Naive thymus-derived CD4-positive, alpha-beta T cell (primary cell): ENCODE data around the gene FN3KRP. TPM values are rescaled to one million over a fixed set of nuclear protein-coding genes. Genes with fewer than 3 reads are reported as not detected.

Source experiments
- ATAC-seq: fragments of 150-1000 bp; cut with Tn5 transposase; 2 replicates; pipeline ENCODE4 v1.10.0; 2021; ENCODE audit warnings: mild to moderate bottlenecking, moderate library complexity
- CTCF ChIA-PET: fragments of 350-600 bp; sonication (Branson Sonifier 250); formaldehyde crosslinking; loops from one replicate; lab custom pipeline; 2021; ENCODE audit warnings: antibody characterized with exemption; lab: Charles Lee
- POLR2A ChIA-PET: fragments of 350-600 bp; sonication (Branson Sonifier 250); formaldehyde crosslinking; loops from one replicate; lab custom pipeline; 2021; ENCODE audit warnings: antibody characterized with exemption, inconsistent platforms; lab: Charles Lee
- DNase-seq, 9 donors: peaks; one replicate each; pipeline versions ENCODE4 v3.0.0 to v3.0.0-alpha.2; 2020 to 2022; ENCODE audit warnings: mixed read lengths in 1 of 9
- H3K27ac ChIP-seq: one replicate; pipeline ENCODE4 v1.7.0; 2013; ENCODE audit warnings: mild to moderate bottlenecking, low read depth, low read length, moderate library complexity
- H3K27me3 ChIP-seq, 2 donors: one replicate each; pipeline ENCODE4 v1.7.0; 2013; ENCODE audit warnings: low read length in 2 of 2, mild to moderate bottlenecking in 2 of 2, moderate library complexity in 2 of 2; ENCODE audit not compliant: control insufficient read depth in 2 of 2, insufficient read depth in 2 of 2
- H3K36me3 ChIP-seq, 3 experiments: 1 replicate in 2 of 3; 2 replicates in 1 of 3; pipeline ENCODE4 v1.7.0; 2013; ENCODE audit warnings: low read length in 3 of 3, mild to moderate bottlenecking in 3 of 3, moderate library complexity in 1 of 3; ENCODE audit not compliant: insufficient read depth in 3 of 3, control insufficient read depth in 2 of 3
- H3K4me1 ChIP-seq, 2 donors: one replicate each; pipeline ENCODE4 v1.7.0; 2013; ENCODE audit warnings: low read length in 2 of 2, mild to moderate bottlenecking in 2 of 2, moderate library complexity in 1 of 2; ENCODE audit not compliant: control insufficient read depth in 2 of 2, insufficient read depth in 2 of 2
- H3K4me3 ChIP-seq: 2 replicates; pipeline ENCODE4 v1.7.0; 2013; ENCODE audit warnings: mild to moderate bottlenecking, low read length
- H3K9me3 ChIP-seq, 3 experiments: 1 replicate in 2 of 3; 2 replicates in 1 of 3; pipeline ENCODE4 v1.7.0; 2013; ENCODE audit warnings: low read length in 3 of 3; ENCODE audit not compliant: control insufficient read depth in 2 of 3
- H3K27ac Mint-ChIP-seq, 9 donors: one replicate each; pipeline ENCODE4 v1.8.0; 2020 to 2022; ENCODE audit warnings: mixed read lengths in 9 of 9, mild to moderate bottlenecking in 8 of 9, moderate library complexity in 5 of 9, inconsistent platforms in 2 of 9
- H3K27me3 Mint-ChIP-seq, 5 donors: one replicate each; pipeline ENCODE4 v1.8.0; 2021 to 2022; ENCODE audit warnings: mixed read lengths in 5 of 5, mild to moderate bottlenecking in 1 of 5
- H3K36me3 Mint-ChIP-seq, 5 donors: one replicate each; pipeline ENCODE4 v1.8.0; 2020 to 2022; ENCODE audit warnings: mixed read lengths in 5 of 5, mild to moderate bottlenecking in 3 of 5, inconsistent platforms in 1 of 5
- H3K4me1 Mint-ChIP-seq, 7 donors: one replicate each; pipeline ENCODE4 v1.8.0; 2020 to 2022; ENCODE audit warnings: mixed read lengths in 7 of 7, mild to moderate bottlenecking in 3 of 7, inconsistent platforms in 1 of 7
- H3K4me3 Mint-ChIP-seq, 10 donors: one replicate each; pipeline ENCODE4 v1.8.0; 2020 to 2022; ENCODE audit warnings: mild to moderate bottlenecking in 10 of 10, mixed read lengths in 10 of 10, moderate library complexity in 6 of 10, inconsistent platforms in 2 of 10
- H3K9me3 Mint-ChIP-seq, 11 donors: one replicate each; pipeline ENCODE4 v1.8.0; 2020 to 2022; ENCODE audit warnings: mixed read lengths in 11 of 11, mild to moderate bottlenecking in 4 of 11, inconsistent platforms in 1 of 11, moderate library complexity in 1 of 11
- intact Hi-C, 2 donors: fragments of 100-400 bp; cut with micrococcal nuclease; formaldehyde crosslinking; loops; one replicate each; pipeline ENCODE4 v1.15.1; 2023
- polyA plus RNA-seq, 2 donors: library from polyadenylated mRNA; unstranded; fragments of 300-500 nt; fragmentation: Illumina TruSeq; gene quantifications; one replicate each; pipeline ENCODE4 v1.2.3, GENCODE V29; 2021
- total RNA-seq, 6 experiments: library from RNA in 5 of 6; stranded (reverse) in 5 of 6; gene quantifications; 1 replicate in 5 of 6; 2 replicates in 1 of 6; pipeline ENCODE4 v1.2.3 and lab custom pipeline; 2021 to 2026

FN3KRP gene, protein sequence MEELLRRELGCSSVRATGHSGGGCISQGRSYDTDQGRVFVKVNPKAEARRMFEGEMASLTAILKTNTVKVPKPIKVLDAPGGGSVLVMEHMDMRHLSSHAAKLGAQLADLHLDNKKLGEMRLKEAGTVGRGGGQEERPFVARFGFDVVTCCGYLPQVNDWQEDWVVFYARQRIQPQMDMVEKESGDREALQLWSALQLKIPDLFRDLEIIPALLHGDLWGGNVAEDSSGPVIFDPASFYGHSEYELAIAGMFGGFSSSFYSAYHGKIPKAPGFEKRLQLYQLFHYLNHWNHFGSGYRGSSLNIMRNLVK
- total RNA-seq (10 to 100 TPM; 29.9 to 38.7 (median 35.7) TPM), polyA plus RNA-seq (10 to 100 TPM; 31.5 to 32.8 TPM), total RNA-seq (lab: John Stamatoyannopoulos, UW) (27.5 reads per million, percentile 58 among the genes with 10 or more reads in this experiment)

DNA sequence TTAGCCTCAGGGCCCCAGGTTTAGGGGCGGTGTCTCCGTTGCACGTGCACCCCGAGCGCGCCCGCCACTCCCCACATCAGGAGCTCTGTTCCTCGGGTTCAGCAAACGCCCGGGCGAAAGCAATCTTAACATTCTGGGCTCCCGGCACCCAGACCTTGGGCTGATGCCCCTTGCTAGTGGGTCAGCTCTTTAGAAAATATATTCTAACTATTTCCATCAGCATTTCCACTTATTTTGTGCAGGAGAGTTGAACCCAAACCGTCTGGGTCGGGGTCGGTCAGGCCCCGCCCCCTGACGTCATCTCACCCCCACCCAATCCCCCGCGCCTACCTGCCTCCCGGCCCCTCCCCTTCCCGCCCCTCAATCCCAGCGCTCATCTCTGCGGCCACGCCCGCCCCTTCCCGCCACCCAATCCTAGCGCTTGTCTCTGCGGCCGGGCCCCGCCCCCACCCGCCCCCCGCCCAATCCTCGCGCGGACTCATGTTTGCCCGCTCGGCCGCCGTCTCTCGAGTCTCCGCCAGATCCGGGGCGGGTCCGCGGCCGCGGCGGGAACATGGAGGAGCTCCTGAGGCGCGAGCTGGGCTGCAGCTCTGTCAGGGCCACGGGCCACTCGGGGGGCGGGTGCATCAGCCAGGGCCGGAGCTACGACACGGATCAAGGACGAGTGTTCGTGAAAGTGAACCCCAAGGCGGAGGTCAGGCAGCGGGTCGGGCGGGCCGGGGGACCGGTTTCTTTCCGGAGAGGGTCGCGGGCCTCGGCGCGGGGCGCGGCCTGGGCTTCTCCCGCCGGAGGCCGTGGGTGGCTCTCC, at the start of gene FN3KRP:
Gene FN3KRP, plus strand, starts transcription at position 504 of the 808 bp plus-strand sequence. Its CDS starts 50 bp downstream, at position 554.
- intact Hi-C loops = loop anchor here (1.0 to 2.0 kb wide), 8 partner anchors 18 to 334 kb away; partner anchors contain the start of genes RAB40B (in 2 of the 2), WDR45B (in 2 of the 2), FN3K (in 1 of the 2) and TBCD (in 1 of the 2)
- ChIA-PET POLR2A (interaction anchor here (0.5 to 2.5 kb wide), 5 partner anchors 19 to 586 kb away, joined by 3 to 14 read pairs (median 5); partner anchors contain the start of gene RAB40B), CTCF (interaction anchor here (1.1 kb wide), 1 partner anchor 147 kb away, joined by 4 read pairs; no protein-coding TSS in a partner anchor)
- peaks cover 0 to 8% (median 0%) of the 10 kb centered on the region in 5 donors for H3K36me3 Mint-ChIP-seq
- peak within 1 kb of the TSS; percentile 85 to 98 (median 94) for H3K4me3 Mint-ChIP-seq
- H3K27me3 Mint-ChIP-seq = no peaks in the 10 kb centered on the region
- Histone ChIP-seq H3K4me3 (peak within 1 kb of the TSS; percentile 83), H3K36me3 (peaks cover 0 to 28% (median 0%) of the 10 kb centered on the region in 3 experiments), H3K4me1 (peaks cover 12 to 13% of the 10 kb centered on the region in 2 donors), H3K27ac (peak within 1 kb of the TSS; percentile 85), H3K27me3 (no peaks in the 10 kb centered on the region), H3K9me3 (no peaks in the 10 kb centered on the region)
- peak within 1 kb of the TSS; percentile 67 to 95 (median 89) for H3K27ac Mint-ChIP-seq
- peaks cover 11 to 28% (median 17%) of the 10 kb centered on the region in 7 donors for H3K4me1 Mint-ChIP-seq
- H3K9me3 Mint-ChIP-seq = no peaks in the 10 kb centered on the region
- DNase-seq = peak; percentile 75 to 90 (median 86)
- peak; percentile 98 for ATAC-seq

DNA sequence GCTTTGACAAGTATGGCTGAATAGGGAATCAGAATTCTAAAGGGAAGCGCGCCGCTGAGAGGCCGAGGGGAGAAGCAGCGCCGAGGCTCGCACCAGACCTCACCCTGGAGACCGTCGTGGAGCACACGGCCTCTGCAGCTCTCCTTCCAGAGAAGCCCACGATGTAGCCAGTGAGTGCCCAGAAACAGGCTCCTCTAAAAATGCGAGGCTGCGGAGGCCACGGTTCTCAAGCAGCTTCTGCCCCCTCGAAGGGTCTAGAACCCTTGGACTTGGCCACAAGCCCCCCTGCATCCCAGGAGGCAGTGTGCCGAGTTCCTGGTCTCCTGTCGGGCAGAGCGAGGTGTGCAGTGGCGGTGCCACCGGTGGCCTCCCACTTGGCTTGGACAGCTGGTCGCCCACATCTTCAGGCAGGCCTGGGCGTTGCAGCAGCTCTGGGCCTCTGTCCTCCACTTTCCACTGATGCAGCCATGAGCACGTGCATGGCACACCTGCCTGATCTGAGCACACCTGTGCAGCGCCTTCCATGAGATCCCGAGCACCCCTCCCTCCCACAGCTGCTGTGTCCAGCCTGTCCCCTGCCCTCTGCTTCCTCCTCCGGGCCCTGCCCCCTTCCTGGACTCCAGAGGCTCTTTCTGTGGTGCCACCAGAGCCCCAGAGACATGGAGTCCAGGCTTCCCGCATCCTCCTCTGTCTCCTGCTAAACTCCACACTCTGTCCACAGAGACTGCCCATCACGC, 49.4 kb upstream of the FN3KRP start:
- CTCF ChIA-PET = interaction anchor here (1.0 kb wide), 1 partner anchor 108 kb away, joined by 3 read pairs; no protein-coding TSS in a partner anchor
- no peak overlapping the region for H3K27ac ChIP-seq
- Mint-ChIP-seq H3K27ac (no peak overlapping the region), H3K4me3 (no peak overlapping the region), H3K4me1 (peaks cover 2 to 12% (median 9%) of the 10 kb centered on the region in 7 donors), H3K36me3 (no peaks in the 10 kb centered on the region), H3K27me3 (no peaks in the 10 kb centered on the region), H3K9me3 (no peaks in the 10 kb centered on the region)
- no peaks in the 10 kb centered on the region for H3K27me3 ChIP-seq
- no peak for DNase-seq
- intact Hi-C loops = no loop called here
- H3K4me1 ChIP-seq = no peaks in the 10 kb centered on the region
- POLR2A ChIA-PET = no interaction called here
- no peak for ATAC-seq
- H3K9me3 ChIP-seq = no peaks in the 10 kb centered on the region
- no peaks in the 10 kb centered on the region for H3K36me3 ChIP-seq
- H3K4me3 ChIP-seq = no peak overlapping the region

DNA sequence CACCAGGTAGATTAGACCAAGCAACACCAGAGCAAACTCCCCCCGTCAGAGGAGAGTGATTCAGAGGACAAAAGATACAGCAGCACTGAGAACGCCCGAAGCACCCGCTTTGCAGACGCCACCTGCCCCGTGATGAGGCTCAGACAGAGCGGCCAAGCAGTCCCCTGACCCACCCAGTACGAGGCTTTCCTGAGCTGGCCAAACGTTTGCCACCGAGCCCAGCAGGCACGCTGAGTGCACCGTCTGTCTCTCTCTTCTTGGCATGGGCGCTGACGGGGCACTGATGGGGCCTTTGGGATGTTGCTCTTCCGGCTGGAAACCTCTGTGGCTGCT, 48.9 kb upstream of the FN3KRP start:
- ATAC-seq (no peak), DNase-seq (no peak)
- intact Hi-C loops = no loop called here
- Histone ChIP-seq H3K4me3 (no peak overlapping the region), H3K27me3 (no peaks in the 10 kb centered on the region), H3K4me1 (no peaks in the 10 kb centered on the region), H3K27ac (no peak overlapping the region), H3K36me3 (no peaks in the 10 kb centered on the region), H3K9me3 (no peaks in the 10 kb centered on the region)
- H3K27ac Mint-ChIP-seq = no peak overlapping the region
- POLR2A ChIA-PET = no interaction called here
- no peaks in the 10 kb centered on the region for H3K36me3 Mint-ChIP-seq
- H3K4me3 Mint-ChIP-seq = no peak overlapping the region
- CTCF ChIA-PET = interaction anchor here (0.6 to 1.0 kb wide), 2 partner anchors 108 to 109 kb away, joined by 3 read pairs; no protein-coding TSS in a partner anchor
- no peaks in the 10 kb centered on the region for H3K27me3 Mint-ChIP-seq
- no peaks in the 10 kb centered on the region for H3K9me3 Mint-ChIP-seq
- peaks cover under 1 to 12% (median 9%) of the 10 kb centered on the region in 7 donors for H3K4me1 Mint-ChIP-seq

DNA sequence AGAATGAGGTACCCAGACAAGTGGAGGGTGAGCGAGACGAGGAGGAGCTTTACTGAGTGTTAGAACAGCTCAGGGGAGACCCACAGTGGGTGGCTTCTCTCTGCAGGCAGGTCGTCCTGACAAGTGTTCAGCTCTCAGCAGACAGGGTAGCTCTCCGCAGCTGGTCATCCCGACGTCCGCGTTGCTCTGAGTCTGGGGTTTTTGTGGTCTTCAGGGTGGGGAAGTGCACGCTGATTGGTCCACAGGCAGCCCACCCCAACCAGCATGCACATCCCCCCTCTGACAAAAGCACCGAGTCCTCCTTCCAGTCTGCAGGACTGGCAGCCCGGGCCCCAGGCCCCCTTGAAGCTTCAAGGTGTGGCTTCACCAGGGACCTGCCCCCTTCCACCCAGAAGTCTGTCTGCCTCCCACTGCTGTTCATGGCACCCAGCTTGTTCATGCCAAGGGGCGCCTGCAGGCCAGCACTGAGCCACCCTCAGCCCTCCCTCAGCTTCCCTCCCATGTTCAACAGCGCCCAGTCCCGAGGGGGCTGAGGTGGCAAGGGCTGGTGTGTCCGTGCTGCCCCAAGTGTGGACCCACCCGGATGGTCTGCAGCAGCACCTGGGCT, 48.4 kb upstream of the FN3KRP start:
- Mint-ChIP-seq H3K4me3 (peak overlapping the region in 2 of 10 donors; percentile 49 to 57), H3K36me3 (no peaks in the 10 kb centered on the region), H3K27ac (no peak overlapping the region), H3K27me3 (no peaks in the 10 kb centered on the region), H3K9me3 (no peaks in the 10 kb centered on the region), H3K4me1 (peaks cover 0 to 12% (median 9%) of the 10 kb centered on the region in 7 donors)
- Histone ChIP-seq H3K27me3 (no peaks in the 10 kb centered on the region), H3K4me1 (no peaks in the 10 kb centered on the region), H3K4me3 (no peak overlapping the region), H3K27ac (no peak overlapping the region), H3K9me3 (no peaks in the 10 kb centered on the region), H3K36me3 (no peaks in the 10 kb centered on the region)
- ATAC-seq (no peak), DNase-seq (no peak)
- CTCF ChIA-PET = interaction anchor here (0.6 to 1.0 kb wide), 3 partner anchors 103 to 108 kb away, joined by 3 to 4 read pairs (median 3); no protein-coding TSS in a partner anchor
- intact Hi-C loops = loop anchor here in 1 of 2 donors (1.0 kb wide), 2 partner anchors 48 to 107 kb away; partner anchors contain the start of gene FN3KRP
- POLR2A ChIA-PET = no interaction called here

DNA sequence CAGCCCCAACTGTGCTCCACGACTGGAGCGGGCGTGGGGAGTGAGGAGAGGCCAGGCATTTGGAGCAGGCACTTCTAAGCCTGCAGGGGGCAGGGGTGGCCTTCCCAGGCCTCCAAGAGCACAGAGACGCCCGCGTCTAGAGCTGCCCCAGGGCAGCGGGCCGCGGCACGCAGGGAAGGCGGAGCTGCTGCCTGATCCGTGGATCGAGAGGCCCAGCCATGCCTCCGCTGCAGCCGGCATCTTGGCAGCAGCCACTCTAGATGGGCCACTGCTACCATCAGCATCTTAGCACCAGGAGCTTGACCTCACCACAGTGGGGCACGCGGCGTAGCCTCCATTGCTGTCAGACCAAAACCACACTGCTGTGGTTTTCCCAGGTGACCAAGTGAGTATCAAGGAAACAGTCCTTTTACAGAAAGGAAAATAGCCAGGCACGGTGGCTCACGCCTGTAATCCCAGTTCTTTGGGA, 47.8 kb upstream of the FN3KRP start:
- H3K27ac ChIP-seq = no peak overlapping the region
- H3K4me1 ChIP-seq = no peaks in the 10 kb centered on the region
- H3K36me3 ChIP-seq = no peaks in the 10 kb centered on the region
- H3K36me3 Mint-ChIP-seq = no peaks in the 10 kb centered on the region
- peaks cover 0 to 12% (median 9%) of the 10 kb centered on the region in 7 donors for H3K4me1 Mint-ChIP-seq
- H3K9me3 Mint-ChIP-seq = no peaks in the 10 kb centered on the region
- DNase-seq = peak in 7 of 9 donors; percentile 23 to 45 (median 42)
- no peak overlapping the region for H3K27ac Mint-ChIP-seq
- H3K27me3 Mint-ChIP-seq = no peaks in the 10 kb centered on the region
- no peaks in the 10 kb centered on the region for H3K9me3 ChIP-seq
- CTCF ChIA-PET = interaction anchor here (0.6 to 1.0 kb wide), 3 partner anchors 97 to 104 kb away, joined by 3 to 4 read pairs (median 4); no protein-coding TSS in a partner anchor
- peak overlapping the region in 6 of 10 donors; percentile 21 to 60 (median 47) for H3K4me3 Mint-ChIP-seq
- POLR2A ChIA-PET = no interaction called here
- ATAC-seq = peak; percentile 92
- H3K27me3 ChIP-seq = no peaks in the 10 kb centered on the region
- intact Hi-C loops = loop anchor here in 1 of 2 donors (1.0 kb wide), 2 partner anchors 48 to 107 kb away; partner anchors contain the start of gene FN3KRP
- H3K4me3 ChIP-seq = no peak overlapping the region
